Measurements from ENCODE around the gene ZBTB48. TPM values are rescaled to one million over a fixed set of nuclear protein-coding genes. Genes with fewer than 3 reads are reported as not detected.
A peak's percentile ranks its signal among the peaks of the same experiment; 100 is the strongest.

Gene ZBTB48
- total RNA-seq, 4 donors from 2014 or later, result 12.7 to 17.7 (median 14.1) TPM

- H3K36me3 ChIP-seq, result peaks cover 0 to 100% of the 10 kb centered on the region in 2 donors
- WGBS, 2 donors (ENCODE audit: low coverage in 1 of 2), result 58 to 71% methylated on average over 5 of the region's 5 CpGs
- H3K27ac ChIP-seq, result peak overlapping the region in 1 of 4 donors; percentile 9
- no peak overlapping the region for H3K4me3 ChIP-seq
- ATAC-seq, result no peak
- H3K4me1 ChIP-seq, result peaks cover 0 to 9% (median 0%) of the 10 kb centered on the region in 3 donors
- no peaks in the 10 kb centered on the region for H3K27me3 ChIP-seq
- H3K9me3 ChIP-seq, result no peaks in the 10 kb centered on the region
- no peak for TF ChIP-seq POLR2AphosphoS5 (IDR thresholded peaks at IDR 0.05)
- TF ChIP-seq, protein P1, sequence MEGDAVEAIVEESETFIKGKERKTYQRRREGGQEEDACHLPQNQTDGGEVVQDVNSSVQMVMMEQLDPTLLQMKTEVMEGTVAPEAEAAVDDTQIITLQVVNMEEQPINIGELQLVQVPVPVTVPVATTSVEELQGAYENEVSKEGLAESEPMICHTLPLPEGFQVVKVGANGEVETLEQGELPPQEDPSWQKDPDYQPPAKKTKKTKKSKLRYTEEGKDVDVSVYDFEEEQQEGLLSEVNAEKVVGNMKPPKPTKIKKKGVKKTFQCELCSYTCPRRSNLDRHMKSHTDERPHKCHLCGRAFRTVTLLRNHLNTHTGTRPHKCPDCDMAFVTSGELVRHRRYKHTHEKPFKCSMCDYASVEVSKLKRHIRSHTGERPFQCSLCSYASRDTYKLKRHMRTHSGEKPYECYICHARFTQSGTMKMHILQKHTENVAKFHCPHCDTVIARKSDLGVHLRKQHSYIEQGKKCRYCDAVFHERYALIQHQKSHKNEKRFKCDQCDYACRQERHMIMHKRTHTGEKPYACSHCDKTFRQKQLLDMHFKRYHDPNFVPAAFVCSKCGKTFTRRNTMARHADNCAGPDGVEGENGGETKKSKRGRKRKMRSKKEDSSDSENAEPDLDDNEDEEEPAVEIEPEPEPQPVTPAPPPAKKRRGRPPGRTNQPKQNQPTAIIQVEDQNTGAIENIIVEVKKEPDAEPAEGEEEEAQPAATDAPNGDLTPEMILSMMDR (IDR thresholded peaks at IDR 0.05), result no peak
- TF ChIP-seq POLR2A (IDR thresholded peaks at IDR 0.05), result no peak
- TF ChIP-seq EP300 (IDR thresholded peaks at IDR 0.05), result no peak
These were observed 33.5 kb upstream of the ZBTB48 start for GRCh38 chr1:6546326-6546725.

GRCh38 chr1:6547301-6547700, 32.5 kb upstream of the ZBTB48 start:
- TF ChIP-seq POLR2AphosphoS5 (IDR thresholded peaks at IDR 0.05) (no peak), EP300 (IDR thresholded peaks at IDR 0.05) (no peak), POLR2A (IDR thresholded peaks at IDR 0.05) (no peak)
- TF ChIP-seq, protein P1 (IDR thresholded peaks at IDR 0.05), result no peak
- ATAC-seq, result no peak
- 33 to 61% methylated on average over 1 to 4 of the region's 4 CpGs for WGBS, 2 donors (ENCODE audit: low coverage in 1 of 2)
- Histone ChIP-seq H3K36me3 (peaks cover 0 to 91% of the 10 kb centered on the region in 2 donors), H3K4me1 (peaks cover 0 to 14% (median 0%) of the 10 kb centered on the region in 3 donors), H3K4me3 (no peak overlapping the region), H3K9me3 (no peaks in the 10 kb centered on the region), H3K27ac (no peak overlapping the region), H3K27me3 (no peaks in the 10 kb centered on the region)

DNA sequence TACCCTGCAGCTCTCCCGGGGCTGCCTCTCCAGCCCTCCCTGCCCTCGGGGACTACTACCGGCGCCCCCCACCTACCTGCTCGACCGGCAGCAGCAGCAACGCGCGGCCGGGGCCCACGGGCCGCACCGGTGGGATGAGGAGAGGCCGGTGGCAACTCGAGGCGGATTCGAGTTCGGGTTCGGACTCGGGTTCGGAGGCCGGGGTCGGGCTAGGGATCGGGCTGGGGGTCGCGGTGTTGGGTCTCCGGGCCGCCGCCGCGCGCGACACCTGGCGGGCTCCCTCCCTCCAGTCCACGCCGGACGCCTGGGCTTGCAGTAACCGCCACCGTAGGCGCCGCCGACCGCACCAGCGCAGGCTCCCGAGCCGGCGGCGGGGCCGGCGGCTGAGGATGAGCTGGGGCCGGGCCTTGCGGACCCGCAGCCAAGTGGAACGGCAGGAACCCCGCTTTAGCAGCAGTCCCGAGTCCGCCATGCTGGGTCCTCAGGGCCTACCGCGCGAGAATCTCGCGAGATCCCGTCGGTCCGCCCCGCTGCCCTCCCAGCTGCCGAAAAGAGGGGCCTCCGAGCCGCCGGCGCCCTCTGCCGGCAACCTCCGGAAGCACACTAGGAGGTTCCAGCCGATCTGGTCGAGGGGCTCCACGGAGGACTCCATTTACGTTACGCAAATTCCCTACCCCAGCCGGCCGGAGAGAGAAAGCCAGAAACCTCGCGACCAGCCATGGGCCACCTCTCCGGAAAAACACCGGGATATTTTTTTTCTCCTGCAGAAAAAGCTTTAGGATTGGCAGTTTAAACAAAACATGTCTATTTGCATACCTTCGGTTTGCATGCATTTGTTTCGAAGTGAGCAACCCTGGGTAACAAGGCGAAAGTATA, 25.5 kb upstream of the ZBTB48 start, which contains the start of gene NOL9:
Gene NOL9, minus strand, starts transcription at position 483 of the 876 bp plus-strand sequence. Its CDS starts 11 bp downstream, at position 472.
- peak; percentile 63 for TF ChIP-seq POLR2AphosphoS5 (IDR thresholded peaks at IDR 0.05)
- TF ChIP-seq EP300 (IDR thresholded peaks at IDR 0.05), result no peak
- peak in 1 of 2 donors; percentile 32 for TF ChIP-seq POLR2A (IDR thresholded peaks at IDR 0.05)
- TF ChIP-seq, protein P1 (IDR thresholded peaks at IDR 0.05), result peak in 3 of 4 experiments; percentile 96 to 97 (median 97)
- Histone ChIP-seq H3K27me3 (no peaks in the 10 kb centered on the region), H3K36me3 (peaks cover 0 to 21% of the 10 kb centered on the region in 2 donors), H3K4me3 (peak within 1 kb of the TSS; percentile 56 to 64), H3K9me3 (no peaks in the 10 kb centered on the region), H3K4me1 (peaks cover 5 to 36% (median 19%) of the 10 kb centered on the region in 3 donors), H3K27ac (peak within 1 kb of the TSS; percentile 47 to 90 (median 82))
- ATAC-seq, result peak; percentile 97
- 12 to 14% methylated on average over 9 to 10 of the region's 87 CpGs for WGBS, 2 donors (ENCODE audit: low coverage in 1 of 2)

DNA sequence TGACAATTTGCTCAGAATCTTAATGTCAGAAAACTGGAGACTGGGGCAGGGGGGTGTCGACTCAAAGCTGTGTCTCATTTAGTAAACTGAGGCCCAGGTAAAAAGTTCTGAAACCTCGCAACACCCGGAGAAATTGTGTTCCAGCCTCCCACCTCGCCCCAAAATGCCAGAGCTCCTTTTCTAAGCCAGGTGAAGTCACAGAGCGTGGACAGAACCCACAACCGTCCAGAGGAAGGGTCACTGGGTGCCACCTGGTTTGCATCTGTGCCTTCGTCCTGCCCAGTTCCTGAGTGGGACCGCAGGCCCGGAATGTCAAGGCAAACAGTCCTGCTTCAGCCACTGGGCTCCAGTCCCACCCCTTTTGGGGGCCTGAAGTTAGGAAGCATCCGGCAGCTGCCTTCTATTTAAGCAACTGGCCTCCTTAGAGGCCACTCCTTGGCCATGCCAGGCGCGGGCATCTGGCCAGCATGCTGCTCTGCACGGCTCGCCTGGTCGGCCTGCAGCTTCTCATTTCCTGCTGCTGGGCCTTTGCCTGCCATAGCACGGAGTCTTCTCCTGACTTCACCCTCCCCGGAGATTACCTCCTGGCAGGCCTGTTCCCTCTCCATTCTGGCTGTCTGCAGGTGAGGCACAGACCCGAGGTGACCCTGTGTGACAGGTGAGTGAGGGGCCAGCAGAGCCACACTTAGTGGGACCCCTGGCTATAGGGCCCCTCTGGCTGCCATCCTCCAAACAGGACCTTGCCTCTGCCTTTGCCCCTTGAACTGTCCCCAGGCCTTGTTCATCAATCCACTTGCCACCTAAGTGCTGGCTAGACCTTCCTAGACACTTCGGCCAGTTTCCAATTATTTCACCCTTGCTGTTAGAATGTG, 24.7 kb upstream of the ZBTB48 start, which contains the start of gene TAS1R1:
Gene TAS1R1, plus strand, starts transcription at position 401 of the 872 bp plus-strand sequence. Its CDS starts 67 bp downstream, at position 468.
- H3K27me3 ChIP-seq, result no peaks in the 10 kb centered on the region
- H3K9me3 ChIP-seq, result no peaks in the 10 kb centered on the region
- 54% methylated on average over 15 of the region's 19 CpGs; no CpG with 5 or more reads in 1 of the 2 donors for WGBS, 2 donors (ENCODE audit: low coverage in 1 of 2)
- peaks cover 5 to 36% (median 19%) of the 10 kb centered on the region in 3 donors for H3K4me1 ChIP-seq
- H3K36me3 ChIP-seq, result peaks cover 0 to 13% of the 10 kb centered on the region in 2 donors
- peak within 1 kb of the TSS; percentile 56 to 64 for H3K4me3 ChIP-seq
- peak within 1 kb of the TSS; percentile 47 to 90 (median 82) for H3K27ac ChIP-seq
- TF ChIP-seq, protein P1 (IDR thresholded peaks at IDR 0.05), result no peak
- TF ChIP-seq POLR2A (IDR thresholded peaks at IDR 0.05), result no peak
- no peak for ATAC-seq

Measured in gastroesophageal sphincter (tissue), 4 donors.